Measurements from ENCODE around the gene SPATA6L. TPM values are rescaled to one million over a fixed set of nuclear protein-coding genes. Genes with fewer than 3 reads are reported as not detected.

Gene SPATA6L
- total RNA-seq, 1 experiment from 2014 or later, result 1.8 TPM

DNA sequence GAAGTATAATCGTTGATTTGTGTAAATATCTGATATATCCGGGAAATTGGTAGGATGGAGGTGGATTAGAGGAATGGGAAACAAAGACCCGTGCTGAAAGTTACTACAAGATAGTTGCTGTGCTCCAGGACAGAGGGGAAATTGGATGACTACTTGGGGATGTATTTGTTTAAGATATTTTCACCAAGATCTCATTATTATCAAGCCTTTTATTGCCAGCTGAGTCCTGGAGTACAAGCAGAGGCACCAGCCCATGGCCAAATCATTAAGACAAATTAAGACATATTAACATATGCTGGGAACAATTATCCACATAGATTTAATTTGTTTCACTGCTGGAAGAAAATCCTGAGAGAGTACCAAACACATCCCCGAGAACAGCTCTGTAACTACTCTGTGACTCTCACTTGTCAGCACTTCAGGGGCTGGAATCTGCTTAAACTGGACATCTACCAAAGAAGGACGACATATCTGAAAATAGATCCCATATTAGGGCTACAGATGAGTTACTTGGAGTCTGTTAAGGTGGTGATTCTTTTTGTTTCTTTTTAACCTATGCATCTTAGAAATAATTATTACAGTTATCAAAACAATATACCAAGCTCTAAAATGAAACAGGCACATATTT lies 107.8 kb downstream of the SPATA6L start (continued):
- TF ChIP-seq, protein P1, sequence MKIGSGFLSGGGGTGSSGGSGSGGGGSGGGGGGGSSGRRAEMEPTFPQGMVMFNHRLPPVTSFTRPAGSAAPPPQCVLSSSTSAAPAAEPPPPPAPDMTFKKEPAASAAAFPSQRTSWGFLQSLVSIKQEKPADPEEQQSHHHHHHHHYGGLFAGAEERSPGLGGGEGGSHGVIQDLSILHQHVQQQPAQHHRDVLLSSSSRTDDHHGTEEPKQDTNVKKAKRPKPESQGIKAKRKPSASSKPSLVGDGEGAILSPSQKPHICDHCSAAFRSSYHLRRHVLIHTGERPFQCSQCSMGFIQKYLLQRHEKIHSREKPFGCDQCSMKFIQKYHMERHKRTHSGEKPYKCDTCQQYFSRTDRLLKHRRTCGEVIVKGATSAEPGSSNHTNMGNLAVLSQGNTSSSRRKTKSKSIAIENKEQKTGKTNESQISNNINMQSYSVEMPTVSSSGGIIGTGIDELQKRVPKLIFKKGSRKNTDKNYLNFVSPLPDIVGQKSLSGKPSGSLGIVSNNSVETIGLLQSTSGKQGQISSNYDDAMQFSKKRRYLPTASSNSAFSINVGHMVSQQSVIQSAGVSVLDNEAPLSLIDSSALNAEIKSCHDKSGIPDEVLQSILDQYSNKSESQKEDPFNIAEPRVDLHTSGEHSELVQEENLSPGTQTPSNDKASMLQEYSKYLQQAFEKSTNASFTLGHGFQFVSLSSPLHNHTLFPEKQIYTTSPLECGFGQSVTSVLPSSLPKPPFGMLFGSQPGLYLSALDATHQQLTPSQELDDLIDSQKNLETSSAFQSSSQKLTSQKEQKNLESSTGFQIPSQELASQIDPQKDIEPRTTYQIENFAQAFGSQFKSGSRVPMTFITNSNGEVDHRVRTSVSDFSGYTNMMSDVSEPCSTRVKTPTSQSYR (CRISPR knock-in tag; IDR thresholded peaks at IDR 0.05), result no peak
- no peak for TF ChIP-seq MYBL2 (CRISPR knock-in tag; IDR thresholded peaks at IDR 0.05)
- TF ChIP-seq, protein P2, sequence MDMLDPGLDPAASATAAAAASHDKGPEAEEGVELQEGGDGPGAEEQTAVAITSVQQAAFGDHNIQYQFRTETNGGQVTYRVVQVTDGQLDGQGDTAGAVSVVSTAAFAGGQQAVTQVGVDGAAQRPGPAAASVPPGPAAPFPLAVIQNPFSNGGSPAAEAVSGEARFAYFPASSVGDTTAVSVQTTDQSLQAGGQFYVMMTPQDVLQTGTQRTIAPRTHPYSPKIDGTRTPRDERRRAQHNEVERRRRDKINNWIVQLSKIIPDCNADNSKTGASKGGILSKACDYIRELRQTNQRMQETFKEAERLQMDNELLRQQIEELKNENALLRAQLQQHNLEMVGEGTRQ (CRISPR knock-in tag; IDR thresholded peaks at IDR 0.05), result no peak
- TF ChIP-seq HMGA2 (CRISPR knock-in tag; IDR thresholded peaks at IDR 0.05), result no peak

DNA sequence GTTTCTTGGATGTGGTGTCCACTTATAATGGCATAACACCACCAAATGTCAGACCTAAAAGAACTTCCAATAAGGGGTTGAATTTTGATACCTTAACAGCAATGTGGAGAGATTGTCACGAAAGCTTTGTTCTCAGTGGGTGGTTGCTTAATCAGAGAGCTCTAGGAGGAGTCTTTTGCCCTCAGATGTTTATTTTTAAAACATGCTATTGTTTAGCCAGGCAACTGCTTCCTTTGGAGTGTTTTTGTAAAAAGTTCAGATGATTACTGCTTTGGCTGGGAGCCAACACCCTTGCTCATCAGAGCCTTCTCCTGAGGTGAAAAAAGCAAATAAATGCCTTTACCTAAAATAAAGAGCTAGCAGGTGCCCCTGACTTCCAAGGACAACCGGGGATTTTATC lies 111.0 kb downstream of the SPATA6L start:
- DNase-seq (ENCODE audit: low spot score) (no peak), ATAC-seq (no peak)
- TF ChIP-seq RELA (CRISPR knock-in tag; IDR thresholded peaks at IDR 0.05; ENCODE audit: borderline replicate concordance) (no peak), ATF1 (CRISPR knock-in tag; IDR thresholded peaks at IDR 0.05) (no peak), ZNF232 (CRISPR knock-in tag; IDR thresholded peaks at IDR 0.05) (no peak), ZNF121 (CRISPR knock-in tag; IDR thresholded peaks at IDR 0.05) (no peak)
- TF ChIP-seq, protein P2 (CRISPR knock-in tag; IDR thresholded peaks at IDR 0.05), result no peak
- TF ChIP-seq, protein P3, sequence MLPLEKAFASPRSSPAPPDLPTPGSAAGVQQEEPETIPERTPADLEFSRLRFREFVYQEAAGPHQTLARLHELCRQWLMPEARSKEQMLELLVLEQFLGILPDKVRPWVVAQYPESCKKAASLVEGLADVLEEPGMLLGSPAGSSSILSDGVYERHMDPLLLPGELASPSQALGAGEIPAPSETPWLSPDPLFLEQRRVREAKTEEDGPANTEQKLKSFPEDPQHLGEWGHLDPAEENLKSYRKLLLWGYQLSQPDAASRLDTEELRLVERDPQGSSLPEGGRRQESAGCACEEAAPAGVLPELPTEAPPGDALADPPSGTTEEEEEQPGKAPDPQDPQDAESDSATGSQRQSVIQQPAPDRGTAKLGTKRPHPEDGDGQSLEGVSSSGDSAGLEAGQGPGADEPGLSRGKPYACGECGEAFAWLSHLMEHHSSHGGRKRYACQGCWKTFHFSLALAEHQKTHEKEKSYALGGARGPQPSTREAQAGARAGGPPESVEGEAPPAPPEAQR (CRISPR knock-in tag; IDR thresholded peaks at IDR 0.05), result no peak
- no peaks in the 10 kb centered on the region for H3K36me3 Mint-ChIP-seq
- no peak overlapping the region for H3K4me3 Mint-ChIP-seq
- CTCF ChIA-PET, result no interaction called here
- POLR2A ChIA-PET, result no interaction called here
- H3K27me3 Mint-ChIP-seq (ENCODE audit: low read depth), result no peaks in the 10 kb centered on the region
- no peaks in the 10 kb centered on the region for H3K9me3 Mint-ChIP-seq
- no peak overlapping the region for H3K27ac Mint-ChIP-seq
- H3K4me1 Mint-ChIP-seq, result peaks cover 15% of the 10 kb centered on the region

DNA sequence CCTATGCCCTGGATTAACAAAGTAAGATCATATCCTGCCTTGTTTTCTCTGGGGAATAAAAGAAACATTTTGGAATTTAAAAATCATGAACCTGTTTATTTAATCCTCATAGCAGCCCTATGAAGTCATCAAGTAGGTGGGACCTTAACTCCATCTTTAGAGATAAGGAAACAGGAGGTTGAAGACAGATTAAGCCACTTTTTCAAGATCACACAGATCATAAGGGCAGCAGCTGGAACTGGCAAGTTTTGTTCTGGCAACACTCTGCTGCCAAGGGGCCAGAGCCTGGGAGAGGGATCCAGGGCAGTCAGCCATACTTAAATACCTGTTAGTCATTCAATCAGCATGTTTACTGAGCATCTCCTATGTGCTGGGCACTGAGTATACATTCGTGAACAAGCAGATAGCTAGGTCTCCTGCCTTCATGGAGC lies 112.3 kb downstream of the SPATA6L start:
- TF ChIP-seq, protein P4, sequence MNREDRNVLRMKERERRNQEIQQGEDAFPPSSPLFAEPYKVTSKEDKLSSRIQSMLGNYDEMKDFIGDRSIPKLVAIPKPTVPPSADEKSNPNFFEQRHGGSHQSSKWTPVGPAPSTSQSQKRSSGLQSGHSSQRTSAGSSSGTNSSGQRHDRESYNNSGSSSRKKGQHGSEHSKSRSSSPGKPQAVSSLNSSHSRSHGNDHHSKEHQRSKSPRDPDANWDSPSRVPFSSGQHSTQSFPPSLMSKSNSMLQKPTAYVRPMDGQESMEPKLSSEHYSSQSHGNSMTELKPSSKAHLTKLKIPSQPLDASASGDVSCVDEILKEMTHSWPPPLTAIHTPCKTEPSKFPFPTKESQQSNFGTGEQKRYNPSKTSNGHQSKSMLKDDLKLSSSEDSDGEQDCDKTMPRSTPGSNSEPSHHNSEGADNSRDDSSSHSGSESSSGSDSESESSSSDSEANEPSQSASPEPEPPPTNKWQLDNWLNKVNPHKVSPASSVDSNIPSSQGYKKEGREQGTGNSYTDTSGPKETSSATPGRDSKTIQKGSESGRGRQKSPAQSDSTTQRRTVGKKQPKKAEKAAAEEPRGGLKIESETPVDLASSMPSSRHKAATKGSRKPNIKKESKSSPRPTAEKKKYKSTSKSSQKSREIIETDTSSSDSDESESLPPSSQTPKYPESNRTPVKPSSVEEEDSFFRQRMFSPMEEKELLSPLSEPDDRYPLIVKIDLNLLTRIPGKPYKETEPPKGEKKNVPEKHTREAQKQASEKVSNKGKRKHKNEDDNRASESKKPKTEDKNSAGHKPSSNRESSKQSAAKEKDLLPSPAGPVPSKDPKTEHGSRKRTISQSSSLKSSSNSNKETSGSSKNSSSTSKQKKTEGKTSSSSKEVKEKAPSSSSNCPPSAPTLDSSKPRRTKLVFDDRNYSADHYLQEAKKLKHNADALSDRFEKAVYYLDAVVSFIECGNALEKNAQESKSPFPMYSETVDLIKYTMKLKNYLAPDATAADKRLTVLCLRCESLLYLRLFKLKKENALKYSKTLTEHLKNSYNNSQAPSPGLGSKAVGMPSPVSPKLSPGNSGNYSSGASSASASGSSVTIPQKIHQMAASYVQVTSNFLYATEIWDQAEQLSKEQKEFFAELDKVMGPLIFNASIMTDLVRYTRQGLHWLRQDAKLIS (CRISPR knock-in tag; IDR thresholded peaks at IDR 0.05; ENCODE audit: borderline replicate concordance), result no peak
- TF ChIP-seq FOXK1 (CRISPR knock-in tag; IDR thresholded peaks at IDR 0.05), result no peak
- no peak for TF ChIP-seq NFATC4 (CRISPR knock-in tag; IDR thresholded peaks at IDR 0.05)
- TF ChIP-seq, protein P5, sequence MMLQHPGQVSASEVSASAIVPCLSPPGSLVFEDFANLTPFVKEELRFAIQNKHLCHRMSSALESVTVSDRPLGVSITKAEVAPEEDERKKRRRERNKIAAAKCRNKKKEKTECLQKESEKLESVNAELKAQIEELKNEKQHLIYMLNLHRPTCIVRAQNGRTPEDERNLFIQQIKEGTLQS (CRISPR knock-in tag; conservative IDR thresholded peaks at IDR 0.05), result no peak
- TF ChIP-seq ZNF423 (CRISPR knock-in tag; IDR thresholded peaks at IDR 0.05), result no peak
- no peak for TF ChIP-seq FOXJ3 (CRISPR knock-in tag; IDR thresholded peaks at IDR 0.05; ENCODE audit: borderline replicate concordance)
- no peak for TF ChIP-seq ETV6 (CRISPR knock-in tag; IDR thresholded peaks at IDR 0.05)
- DNase-seq (ENCODE audit: low spot score) (no peak), ATAC-seq (no peak)
- Mint-ChIP-seq H3K9me3 (no peaks in the 10 kb centered on the region), H3K27me3 (ENCODE audit: low read depth) (no peaks in the 10 kb centered on the region), H3K36me3 (no peaks in the 10 kb centered on the region), H3K4me3 (no peak overlapping the region), H3K4me1 (peaks cover 20% of the 10 kb centered on the region), H3K27ac (no peak overlapping the region)
- CTCF ChIA-PET, result interaction anchor here (1.1 kb wide), 1 partner anchor 171 kb away, joined by 3 read pairs; no protein-coding TSS in a partner anchor
- POLR2A ChIA-PET, result interaction anchor here (0.6 kb wide), 1 partner anchor 388 kb away, joined by 4 read pairs; no protein-coding TSS in a partner anchor

Data from WTC11 (cell line).